Stomach (tissue), 9 donors: ENCODE data around the gene PCED1B. TPM values are rescaled to one million over a fixed set of nuclear protein-coding genes. Genes with fewer than 3 reads are reported as not detected.
A peak's percentile ranks its signal among the peaks of the same experiment; 100 is the strongest.

ENCODE experiments used
- DNase-seq, 2 donors: peaks; one replicate each; pipeline versions ENCODE4 v3.0.0 to v3.0.0-alpha.2; 2013 to 2019
- H3K27ac ChIP-seq, 5 donors: fragments of 200-600 bp in 4 of 5; sonication (generic) in 4 of 5; one replicate each; pipeline ENCODE4 v1.5.1; 2013 to 2019; ENCODE audit warnings: mild to moderate bottlenecking in 1 of 5, moderate library complexity in 1 of 5
- H3K27me3 ChIP-seq, 3 donors: fragments of 200-600 bp; sonication (generic); one replicate each; pipeline ENCODE4 v1.5.1; 2017 to 2019; ENCODE audit warnings: mixed run types in 1 of 3
- H3K36me3 ChIP-seq, 4 donors: fragments of 200-600 bp; sonication (generic); 1 replicate in 3 of 4; 2 replicates in 1 of 4; pipeline ENCODE4 v1.5.1; 2016 to 2019
- H3K4me1 ChIP-seq, 4 donors: fragments of 200-600 bp; sonication (generic); one replicate each; pipeline ENCODE4 v1.5.1; 2016 to 2019
- H3K4me3 ChIP-seq, 4 donors: fragments of 200-600 bp; sonication (generic) in 3 of 4; one replicate each; pipeline ENCODE4 v1.5.1; 2016 to 2019; ENCODE audit warnings: mild to moderate bottlenecking in 1 of 4
- H3K9me3 ChIP-seq, 4 donors: fragments of 200-600 bp; sonication (generic); one replicate each; pipeline ENCODE4 v1.5.1; 2016 to 2019
- EP300 ChIP-seq: sonication (generic); formaldehyde crosslinking; IDR thresholded peaks from one replicate; pipeline ENCODE4 v1.6.1; 2017; ENCODE audit warnings: antibody characterized with exemption
- POLR2A ChIP-seq, 4 donors: fragments of 450-650 bp; IDR thresholded peaks; one replicate each; pipeline ENCODE4 v1.6.1; 2016; ENCODE audit warnings: antibody characterized with exemption in 4 of 4, control low read depth in 2 of 4, mild to moderate bottlenecking in 1 of 4, moderate library complexity in 1 of 4
- POLR2AphosphoS5 ChIP-seq, 3 donors: sonication (generic); formaldehyde crosslinking; IDR thresholded peaks; one replicate each; pipeline ENCODE4 v1.6.1; 2016; ENCODE audit warnings: antibody characterized with exemption in 3 of 3
- WGBS, 5 donors: extraction: QIAGEN DNeasy Blood & Tissue Kit in 3 of 5; methylation state at CpG; one replicate each; pipeline versions ENCODE4 v1.1.5 to v1.1.7; 2013 to 2018; 5-methylcytosine and 5-hydroxymethylcytosine counted together
- intact Hi-C: fragments of 100-400 bp; cut with DNase I; formaldehyde crosslinking; loops from one replicate; pipeline ENCODE4 v1.15.1; 2023; ENCODE audit warnings: low total_unique reads
- polyA plus RNA-seq, 3 donors: library from polyadenylated mRNA; stranded (reverse); fragments of 200-250 nt; gene quantifications; one replicate each; pipeline ENCODE4 v1.2.3, GENCODE V29; 2013
- total RNA-seq, 5 donors: library from RNA; depleted of rRNA; stranded (reverse); fragments of >200 nt; gene quantifications; one replicate each; pipeline versions ENCODE4 v1.1.0 to v1.2.3, GENCODE V29; 2014 to 2016
- TF ChIP-seq, protein P1 (sequence below), 7 experiments: fragments of 450-650 bp in 4 of 7; fragments of 200-600 bp in 3 of 7; sonication (generic) in 3 of 7; IDR thresholded peaks; one replicate each; pipeline ENCODE4 v1.5.1; 2016 to 2019; ENCODE audit warnings: antibody characterized with exemption in 7 of 7, control low read depth in 2 of 7, mild to moderate bottlenecking in 1 of 7
- donor health status: healthy with polysubstance abuse.
- donor health status: Bipolar disorder and iron deficiency.
- donor health status: healthy.

PCED1B gene
- total and polyA plus RNA-seq, 8 donors: 0.73 to 7.6 (median 2.4) TPM; not detected in 1

DNA sequence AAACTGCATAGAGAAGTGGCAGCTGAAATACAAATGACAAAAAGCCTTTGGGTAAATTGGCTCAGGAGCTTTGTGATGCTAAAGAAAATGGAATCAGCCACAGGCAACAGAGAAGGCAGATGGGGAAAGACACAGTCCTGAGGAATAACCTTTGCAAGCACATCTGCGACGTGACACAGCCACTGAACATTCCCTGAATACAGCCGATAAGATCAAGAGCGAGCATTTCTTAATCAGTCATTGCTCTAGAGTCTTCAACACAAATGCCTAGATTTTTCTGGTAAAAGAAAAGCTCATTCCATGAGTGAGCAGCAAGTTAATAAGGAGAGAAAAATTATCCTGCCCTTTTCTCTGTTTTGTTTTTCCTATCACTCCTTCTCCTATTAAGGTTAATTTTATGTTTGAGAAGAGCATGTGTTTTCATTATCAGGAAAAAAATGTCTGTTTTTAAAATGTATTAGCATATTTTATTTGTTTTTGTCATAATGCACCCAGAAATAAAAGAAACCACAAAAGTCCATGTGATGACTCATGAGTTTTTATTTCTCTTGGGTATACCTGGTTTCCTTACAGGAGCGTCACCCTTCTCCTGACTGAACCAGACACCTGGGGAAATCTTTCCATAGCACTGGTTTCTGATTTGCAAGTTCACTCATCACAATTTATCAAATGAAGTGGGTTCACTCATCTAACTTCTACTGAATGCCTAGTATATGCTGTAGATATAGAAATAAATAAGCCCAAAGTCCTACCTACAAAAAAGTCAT lies 45.4 kb upstream of the PCED1B start:
- Histone ChIP-seq H3K27ac (no peak overlapping the region), H3K27me3 (no peaks in the 10 kb centered on the region), H3K4me1 (peaks cover 0 to 14% (median 7%) of the 10 kb centered on the region in 4 donors), H3K36me3 (no peaks in the 10 kb centered on the region), H3K4me3 (no peak overlapping the region), H3K9me3 (no peaks in the 10 kb centered on the region)
- TF ChIP-seq POLR2AphosphoS5 (IDR thresholded peaks at IDR 0.05) (no peak), EP300 (no peak), POLR2A (IDR thresholded peaks at IDR 0.05) (no peak)
- TF ChIP-seq, protein P1, sequence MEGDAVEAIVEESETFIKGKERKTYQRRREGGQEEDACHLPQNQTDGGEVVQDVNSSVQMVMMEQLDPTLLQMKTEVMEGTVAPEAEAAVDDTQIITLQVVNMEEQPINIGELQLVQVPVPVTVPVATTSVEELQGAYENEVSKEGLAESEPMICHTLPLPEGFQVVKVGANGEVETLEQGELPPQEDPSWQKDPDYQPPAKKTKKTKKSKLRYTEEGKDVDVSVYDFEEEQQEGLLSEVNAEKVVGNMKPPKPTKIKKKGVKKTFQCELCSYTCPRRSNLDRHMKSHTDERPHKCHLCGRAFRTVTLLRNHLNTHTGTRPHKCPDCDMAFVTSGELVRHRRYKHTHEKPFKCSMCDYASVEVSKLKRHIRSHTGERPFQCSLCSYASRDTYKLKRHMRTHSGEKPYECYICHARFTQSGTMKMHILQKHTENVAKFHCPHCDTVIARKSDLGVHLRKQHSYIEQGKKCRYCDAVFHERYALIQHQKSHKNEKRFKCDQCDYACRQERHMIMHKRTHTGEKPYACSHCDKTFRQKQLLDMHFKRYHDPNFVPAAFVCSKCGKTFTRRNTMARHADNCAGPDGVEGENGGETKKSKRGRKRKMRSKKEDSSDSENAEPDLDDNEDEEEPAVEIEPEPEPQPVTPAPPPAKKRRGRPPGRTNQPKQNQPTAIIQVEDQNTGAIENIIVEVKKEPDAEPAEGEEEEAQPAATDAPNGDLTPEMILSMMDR (IDR thresholded peaks at IDR 0.05): no peak
- intact Hi-C loops: loop anchor here (10.0 kb wide), 1 partner anchor 271 kb away; no protein-coding TSS in a partner anchor
- DNase-seq: no peak
- 63 to 83% (median 71%) methylated on average over 5 of the region's 5 CpGs for WGBS, 5 donors

- Histone ChIP-seq H3K4me1 (peaks cover 0 to 14% (median 7%) of the 10 kb centered on the region in 4 donors), H3K4me3 (no peak overlapping the region), H3K27me3 (no peaks in the 10 kb centered on the region), H3K9me3 (no peaks in the 10 kb centered on the region), H3K27ac (no peak overlapping the region), H3K36me3 (no peaks in the 10 kb centered on the region)
- WGBS, 5 donors: 63 to 85% (median 71%) methylated on average over 2 of the region's 2 CpGs
- DNase-seq: no peak
- intact Hi-C loops: loop anchor here (10.0 kb wide), 1 partner anchor 270 kb away; no protein-coding TSS in a partner anchor
- no peak for TF ChIP-seq EP300
- TF ChIP-seq POLR2A (IDR thresholded peaks at IDR 0.05): no peak
- TF ChIP-seq POLR2AphosphoS5 (IDR thresholded peaks at IDR 0.05): no peak
- TF ChIP-seq, protein P1 (IDR thresholded peaks at IDR 0.05): no peak
These were observed 44.8 kb upstream of the PCED1B start for GRCh38 chr12:47034661-47035060.

DNA sequence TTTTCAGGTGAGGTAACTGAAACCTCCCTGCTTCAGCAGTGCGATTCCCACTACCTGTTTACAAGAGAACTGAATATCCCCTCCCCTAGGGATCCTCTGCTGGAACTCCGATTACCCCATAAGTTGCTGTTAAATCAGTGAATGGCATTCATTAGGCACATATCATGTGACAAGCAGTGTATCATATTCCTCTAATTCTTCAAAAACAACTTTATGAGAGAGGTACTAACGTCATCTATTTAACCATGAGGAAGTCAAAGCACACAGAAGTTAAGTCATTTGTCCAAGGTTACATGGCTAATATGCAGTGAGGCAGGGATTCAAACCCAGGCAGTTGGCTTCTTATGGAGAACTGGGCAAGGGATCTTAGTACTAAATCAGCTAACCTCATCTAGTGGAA lies 43.9 kb upstream of the PCED1B start:
- no peak for TF ChIP-seq POLR2AphosphoS5 (IDR thresholded peaks at IDR 0.05)
- TF ChIP-seq, protein P1 (IDR thresholded peaks at IDR 0.05): no peak
- TF ChIP-seq POLR2A (IDR thresholded peaks at IDR 0.05): no peak
- no peak for TF ChIP-seq EP300
- no peak for DNase-seq
- Histone ChIP-seq H3K4me1 (peaks cover 0 to 14% (median 7%) of the 10 kb centered on the region in 4 donors), H3K36me3 (no peaks in the 10 kb centered on the region), H3K27ac (no peak overlapping the region), H3K4me3 (no peak overlapping the region), H3K9me3 (no peaks in the 10 kb centered on the region), H3K27me3 (no peaks in the 10 kb centered on the region)
- intact Hi-C loops: loop anchor here (10.0 kb wide), 1 partner anchor 269 kb away; no protein-coding TSS in a partner anchor
- WGBS, 5 donors: 61 to 82% (median 78%) methylated on average over 3 of the region's 3 CpGs

GRCh38 chr12:47038270-47038748 lies 41.1 kb upstream of the PCED1B start:
- TF ChIP-seq, protein P1 (IDR thresholded peaks at IDR 0.05): no peak
- no peak for TF ChIP-seq POLR2A (IDR thresholded peaks at IDR 0.05)
- TF ChIP-seq EP300: no peak
- Histone ChIP-seq H3K36me3 (no peaks in the 10 kb centered on the region), H3K27ac (no peak overlapping the region), H3K4me1 (peaks cover 0 to 7% (median 3%) of the 10 kb centered on the region in 4 donors), H3K9me3 (no peaks in the 10 kb centered on the region), H3K4me3 (no peak overlapping the region), H3K27me3 (no peaks in the 10 kb centered on the region)
- intact Hi-C loops: loop anchor here (10.0 kb wide), 1 partner anchor 266 kb away; no protein-coding TSS in a partner anchor
- WGBS, 5 donors: 40 to 62% (median 53%) methylated on average over 1 of the region's 1 CpG
- peak in 1 of 2 donors; percentile 47 for DNase-seq
